ENCODE results near the gene MVD.

- TF ChIP-seq CTCF (conservative IDR thresholded peaks at IDR 0.05 in 1 of 2, IDR thresholded peaks at IDR 0.05 in 1 of 2; ENCODE audit: extremely low read depth in 1 of 2, insufficient read depth in 1 of 2, low read depth in 1 of 2, low read length in 2 of 2) (no peak), EZH2 (IDR thresholded peaks at IDR 0.05; ENCODE audit: borderline replicate concordance, low read length) (no peak)
These were observed 38.0 kb upstream of the MVD start for GRCh38 chr16:88700636-88701482.
